Activated naive CD4-positive, alpha-beta T cell treated with anti-CD3 and anti-CD28 coated beads, Interleukin-2, amount 50 U/mL, for 72 hours (primary cell): Measurements from ENCODE around the gene RPS6KA5. TPM values are rescaled to one million over a fixed set of nuclear protein-coding genes. Genes with fewer than 3 reads are reported as not detected.

Source experiments
- ATAC-seq, 2 donors: fragments of 150-1000 bp; cut with Tn5 transposase; 2 replicates each; pipeline ENCODE4 v1.10.0; 2021; ENCODE audit warnings: mild to moderate bottlenecking in 2 of 2, moderate library complexity in 2 of 2
- DNase-seq, 2 donors: peaks; one replicate each; pipeline ENCODE4 v3.0.0; 2021 to 2022; ENCODE audit warnings: low spot score in 2 of 2
- H3K27ac Mint-ChIP-seq, 2 donors: one replicate each; pipeline ENCODE4 v1.8.0; 2022; ENCODE audit warnings: mild to moderate bottlenecking in 2 of 2, mixed read lengths in 2 of 2
- H3K36me3 Mint-ChIP-seq, 2 donors: one replicate each; pipeline ENCODE4 v1.8.0; 2022; ENCODE audit warnings: mixed read lengths in 2 of 2
- H3K9me3 Mint-ChIP-seq, 2 donors: one replicate each; pipeline ENCODE4 v1.8.0; 2022; ENCODE audit warnings: mixed read lengths in 2 of 2
- total RNA-seq, 2 donors: library from RNA; stranded (reverse); gene quantifications; one replicate each; pipeline ENCODE4 v1.2.3, GENCODE V29; 2022

The RPS6KA5 gene
- total RNA-seq, 2 donors from 2014 or later: 15.7 to 17.7 TPM

DNA sequence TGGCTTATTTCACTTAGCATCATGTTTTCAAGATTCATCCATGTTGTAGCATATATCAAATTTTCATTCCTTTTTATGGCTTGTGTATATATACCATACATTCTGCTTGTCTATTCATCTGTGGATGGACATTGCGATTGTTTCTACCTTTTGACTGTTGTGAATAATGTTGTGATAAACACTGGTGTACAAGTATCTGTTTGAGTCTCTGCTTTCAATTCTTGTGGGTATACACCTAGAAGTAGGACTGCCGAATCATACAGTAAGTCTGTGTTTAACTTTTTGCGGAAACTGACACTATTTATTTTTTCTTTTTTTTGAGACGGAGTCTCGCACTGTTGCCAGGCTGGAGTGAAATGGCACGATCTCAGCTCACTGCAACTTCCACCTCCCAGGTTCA, 19.6 kb upstream of the RPS6KA5 start:
- Mint-ChIP-seq H3K9me3 (no peaks in the 10 kb centered on the region), H3K27ac (no peak overlapping the region), H3K36me3 (peaks cover 0 to 8% of the 10 kb centered on the region in 2 donors)
- DNase-seq (no peak), ATAC-seq (no peak)

DNA sequence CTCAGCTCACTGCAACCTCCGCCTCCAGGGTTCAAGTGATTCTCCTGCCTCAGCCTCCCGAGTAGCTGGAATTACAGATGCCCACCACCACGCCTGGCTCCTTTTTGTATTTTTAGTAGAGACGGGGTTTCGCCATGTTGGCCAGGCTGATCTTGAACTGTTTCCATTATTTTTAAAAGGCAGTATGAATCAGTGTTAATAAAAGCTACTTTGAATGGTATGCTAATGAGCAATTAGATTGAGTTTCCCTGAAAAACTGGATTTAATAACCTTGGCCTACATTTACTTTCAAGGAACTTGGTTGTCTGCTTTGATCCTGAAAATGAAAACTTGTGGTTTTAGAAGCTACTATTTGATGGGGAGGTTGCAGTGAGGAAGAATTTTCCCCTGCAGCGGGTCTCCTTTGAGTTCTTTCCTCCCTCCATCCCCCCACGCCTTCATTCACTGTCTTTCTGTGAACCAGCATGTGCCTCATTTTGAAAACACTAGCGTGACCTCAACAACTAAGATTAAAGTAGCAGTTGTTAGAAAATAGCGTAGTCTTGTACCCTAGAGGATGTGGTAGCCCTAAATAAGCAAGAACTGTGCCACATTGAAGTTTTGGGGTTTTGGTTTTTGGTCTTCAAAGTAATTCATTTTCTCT, 17.8 kb upstream of the RPS6KA5 start:
- H3K36me3 Mint-ChIP-seq: peaks cover 0 to 8% of the 10 kb centered on the region in 2 donors
- peak overlapping the region; percentile 22 to 83 for H3K27ac Mint-ChIP-seq
- peak; percentile 99 to 100 for ATAC-seq
- DNase-seq: peak in 1 of 2 donors; percentile 58
- H3K9me3 Mint-ChIP-seq: no peaks in the 10 kb centered on the region

- ATAC-seq (no peak), DNase-seq (no peak)
- Mint-ChIP-seq H3K36me3 (no peaks in the 10 kb centered on the region), H3K9me3 (peaks cover 0 to 3% of the 10 kb centered on the region in 2 donors), H3K27ac (no peak overlapping the region)
Measured at GRCh38 chr14:91075553-91075952, 15.1 kb upstream of the RPS6KA5 start.

DNA sequence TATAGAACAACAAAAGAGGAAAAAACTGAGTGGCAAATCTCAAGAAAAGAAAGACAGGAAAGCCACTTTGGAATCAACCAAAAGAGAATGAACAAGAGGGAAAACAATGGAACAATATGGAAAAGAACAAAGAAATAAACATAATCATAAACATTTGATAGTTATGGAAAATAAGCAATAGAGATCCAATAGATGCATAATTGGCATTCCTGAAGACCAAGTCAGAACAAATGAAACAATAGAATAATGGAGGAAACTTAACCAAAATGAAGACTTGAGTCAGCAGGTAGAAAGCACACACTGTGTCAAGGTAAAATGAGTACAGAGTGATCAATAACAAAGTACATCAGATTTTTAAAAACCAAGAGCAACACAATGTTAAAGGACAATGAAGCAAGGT, 10.1 kb upstream of the RPS6KA5 start:
- Mint-ChIP-seq H3K27ac (peak overlapping the region in 1 of 2 donors; percentile 25), H3K36me3 (peaks cover 4 to 5% of the 10 kb centered on the region in 2 donors), H3K9me3 (peaks cover 10 to 13% of the 10 kb centered on the region in 2 donors)
- ATAC-seq (no peak), DNase-seq (no peak)

GRCh38 chr14:91068642-91069041, 8.2 kb upstream of the RPS6KA5 start:
- Mint-ChIP-seq H3K27ac (peak overlapping the region; percentile 50 to 86), H3K9me3 (peaks cover 14 to 21% of the 10 kb centered on the region in 2 donors), H3K36me3 (peaks cover 8 to 9% of the 10 kb centered on the region in 2 donors)
- DNase-seq (no peak), ATAC-seq (peak in 1 of 2 donors; percentile 39)

DNA sequence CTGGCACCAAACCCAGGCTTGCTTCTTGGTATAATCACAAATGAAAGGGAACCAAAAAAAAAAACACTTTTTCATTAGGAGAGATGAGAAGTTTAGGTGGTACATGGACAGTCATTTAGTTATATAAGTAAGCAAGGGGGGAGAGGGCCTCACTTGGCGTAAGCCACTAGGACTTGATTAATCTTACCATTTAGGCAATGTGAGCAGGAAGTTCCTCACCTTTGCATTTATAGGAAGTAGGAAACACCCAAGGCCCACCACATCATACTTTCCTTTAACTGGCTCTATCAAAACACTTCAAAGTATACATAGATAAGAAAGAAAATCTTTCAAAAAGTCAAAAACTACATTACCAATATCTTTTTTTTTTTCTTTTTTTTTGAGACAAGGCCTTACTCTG, 6.7 kb upstream of the RPS6KA5 start:
- ATAC-seq (peak; percentile 24 to 61), DNase-seq (no peak)
- Mint-ChIP-seq H3K9me3 (peaks cover 19 to 25% of the 10 kb centered on the region in 2 donors), H3K27ac (peak overlapping the region; percentile 72 to 86), H3K36me3 (peaks cover 13 to 14% of the 10 kb centered on the region in 2 donors)

- ATAC-seq (no peak), DNase-seq (no peak)
- Mint-ChIP-seq H3K36me3 (peaks cover 13 to 14% of the 10 kb centered on the region in 2 donors), H3K27ac (peak overlapping the region in 1 of 2 donors; percentile 86), H3K9me3 (peaks cover 19% of the 10 kb centered on the region in 2 donors)
Measured at GRCh38 chr14:91065266-91065665, 4.8 kb upstream of the RPS6KA5 start.

DNA sequence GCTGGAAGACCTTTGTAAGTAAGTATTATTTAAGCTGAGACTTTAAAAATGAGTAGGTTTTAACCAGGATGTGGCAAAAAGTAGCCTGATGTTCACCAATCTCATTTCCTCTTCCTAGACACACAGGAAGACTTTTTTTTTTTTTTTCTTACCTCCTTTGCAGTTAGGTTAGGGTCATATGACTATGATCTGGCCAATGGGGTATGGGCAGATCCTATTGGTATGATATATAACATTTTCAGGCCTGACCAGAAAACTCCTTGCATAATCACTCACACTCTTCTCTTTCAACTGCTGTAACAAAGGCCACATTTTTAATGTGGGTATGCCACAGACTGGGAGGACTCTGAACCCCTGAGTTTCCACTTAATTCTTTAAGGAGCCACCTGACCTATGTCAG, 2.7 kb upstream of the RPS6KA5 start:
- DNase-seq: peak in 1 of 2 donors; percentile 36
- ATAC-seq: peak; percentile 10 to 34
- H3K27ac Mint-ChIP-seq: peak overlapping the region; percentile 46 to 92
- H3K36me3 Mint-ChIP-seq: peaks cover 10 to 14% of the 10 kb centered on the region in 2 donors
- peaks cover 14 to 15% of the 10 kb centered on the region in 2 donors for H3K9me3 Mint-ChIP-seq

DNA sequence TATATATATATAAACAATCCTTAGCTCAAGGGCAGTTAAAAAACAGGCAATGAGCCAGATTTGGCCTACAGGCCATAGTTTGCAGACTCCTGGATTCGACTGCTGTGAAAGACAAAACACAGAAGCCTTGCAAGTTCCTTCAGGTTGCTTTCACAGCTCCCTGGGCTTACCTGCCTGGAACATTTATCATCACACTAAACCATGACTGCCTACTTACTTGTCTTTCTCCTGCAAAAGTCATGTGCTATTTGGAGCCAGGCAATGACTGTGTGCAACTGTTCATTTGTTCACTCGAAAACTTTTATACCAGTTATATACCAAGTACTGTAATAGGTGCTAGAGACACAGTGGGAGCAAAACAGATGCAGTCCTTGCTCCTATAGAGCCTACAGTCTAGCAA, 2.2 kb upstream of the RPS6KA5 start:
- Mint-ChIP-seq H3K36me3 (peaks cover 10 to 11% of the 10 kb centered on the region in 2 donors), H3K27ac (peak overlapping the region; percentile 46 to 92), H3K9me3 (peaks cover 11 to 14% of the 10 kb centered on the region in 2 donors)
- ATAC-seq (no peak), DNase-seq (no peak)

DNA sequence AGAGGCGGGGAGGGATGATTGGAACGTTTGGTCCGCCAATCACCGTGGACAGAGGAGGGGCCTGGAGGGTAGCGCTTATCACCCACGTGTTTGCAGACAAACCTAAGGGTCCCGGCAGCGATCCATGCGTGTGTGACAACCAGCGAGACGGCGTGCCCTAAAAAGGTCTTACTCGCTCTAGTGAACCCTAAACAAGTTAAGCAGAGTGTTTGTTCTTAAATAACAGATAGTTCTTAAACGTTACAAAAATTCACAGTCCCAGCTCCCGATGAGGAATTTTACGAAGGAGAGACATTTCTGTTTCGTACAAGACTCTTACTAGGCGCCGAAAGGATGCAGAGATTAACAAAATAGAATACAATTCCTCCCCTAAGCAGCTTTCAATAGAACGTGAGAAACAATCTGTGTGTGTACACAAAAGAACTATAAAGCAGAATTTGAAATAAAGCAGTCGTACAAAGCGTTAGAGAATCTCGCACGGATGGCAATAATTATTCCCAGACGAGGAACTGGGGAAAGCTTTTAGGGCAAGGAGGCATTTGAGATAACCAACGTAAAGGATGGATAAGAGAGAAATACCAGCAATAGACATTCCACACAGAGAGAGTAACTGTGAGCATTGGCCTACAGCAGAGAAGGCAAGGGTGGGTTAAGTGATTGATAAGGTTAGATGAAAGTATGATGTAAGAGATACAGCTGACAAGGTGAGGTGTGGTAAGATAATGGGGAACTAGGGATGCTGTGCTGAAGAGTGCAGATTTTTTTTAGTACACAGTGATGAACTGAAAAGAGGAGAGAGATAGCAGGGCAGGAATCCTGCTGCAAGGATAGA, 831 bp upstream of the RPS6KA5 start:
- H3K36me3 Mint-ChIP-seq: peaks cover 9 to 10% of the 10 kb centered on the region in 2 donors
- peaks cover 11 to 14% of the 10 kb centered on the region in 2 donors for H3K9me3 Mint-ChIP-seq
- H3K27ac Mint-ChIP-seq: no peak overlapping the region
- ATAC-seq (no peak), DNase-seq (no peak)

- Mint-ChIP-seq H3K27ac (no peak overlapping the region), H3K36me3 (peaks cover 9 to 10% of the 10 kb centered on the region in 2 donors), H3K9me3 (peaks cover 8 to 9% of the 10 kb centered on the region in 2 donors)
- DNase-seq (peak; percentile 56 to 68), ATAC-seq (peak; percentile 19 to 24)
Measured at GRCh38 chr14:91059576-91060350, 678 bp downstream of the RPS6KA5 start.

DNA sequence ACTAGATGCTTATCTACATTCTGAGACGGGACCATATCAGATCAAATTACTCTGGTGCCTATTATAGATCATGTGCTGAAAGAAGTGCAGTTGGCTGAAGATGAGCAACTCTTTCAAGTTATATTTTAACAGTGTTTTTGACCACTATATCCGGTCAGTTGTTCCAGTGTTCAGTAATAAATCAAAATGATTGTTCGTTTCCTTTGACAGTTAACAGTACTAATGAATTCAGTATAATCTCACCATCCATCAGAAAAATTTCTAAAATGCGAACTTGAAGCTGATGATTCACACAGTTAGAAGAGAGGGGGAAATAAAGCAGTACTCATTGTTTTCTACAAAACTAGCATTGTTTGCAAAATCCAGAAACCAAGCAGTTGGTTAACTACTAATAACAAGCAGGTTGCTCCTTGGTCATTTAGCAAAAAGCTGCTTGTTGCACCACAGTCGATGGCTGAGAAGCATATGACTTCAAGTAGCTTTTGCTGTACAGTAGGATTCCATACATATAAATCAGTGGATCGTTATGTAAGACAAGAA, 2.3 kb downstream of the RPS6KA5 start:
- Mint-ChIP-seq H3K27ac (no peak overlapping the region), H3K36me3 (no peaks in the 10 kb centered on the region), H3K9me3 (no peaks in the 10 kb centered on the region)
- DNase-seq: no peak
- no peak for ATAC-seq

- ATAC-seq (no peak), DNase-seq (no peak)
- Mint-ChIP-seq H3K9me3 (no peaks in the 10 kb centered on the region), H3K36me3 (no peaks in the 10 kb centered on the region), H3K27ac (no peak overlapping the region)
Measured at GRCh38 chr14:91056361-91056760, 4.1 kb downstream of the RPS6KA5 start.

DNA sequence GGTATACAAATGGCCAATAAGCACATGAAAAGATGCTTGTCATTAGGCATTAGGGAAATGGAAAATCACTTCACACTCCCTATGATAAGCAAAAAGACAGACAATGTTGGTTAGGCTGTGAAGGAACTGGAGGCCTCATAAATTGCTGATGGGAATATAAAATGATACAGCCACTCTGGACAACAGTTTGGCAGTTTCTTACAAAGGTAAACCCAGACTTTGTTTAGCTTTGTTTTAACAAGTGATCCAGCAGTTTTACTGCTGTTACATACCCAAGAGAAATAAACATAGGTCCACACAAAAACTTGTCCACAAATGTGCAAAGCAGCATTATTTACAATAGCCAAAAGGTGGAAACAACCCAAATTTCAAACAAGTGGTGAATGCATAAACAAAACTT, 5.4 kb downstream of the RPS6KA5 start:
- no peak for ATAC-seq
- Mint-ChIP-seq H3K27ac (no peak overlapping the region), H3K9me3 (no peaks in the 10 kb centered on the region), H3K36me3 (no peaks in the 10 kb centered on the region)
- DNase-seq: no peak

GRCh38 chr14:91048676-91049075, 11.8 kb downstream of the RPS6KA5 start:
- no peak overlapping the region for H3K27ac Mint-ChIP-seq
- ATAC-seq: no peak

DNA sequence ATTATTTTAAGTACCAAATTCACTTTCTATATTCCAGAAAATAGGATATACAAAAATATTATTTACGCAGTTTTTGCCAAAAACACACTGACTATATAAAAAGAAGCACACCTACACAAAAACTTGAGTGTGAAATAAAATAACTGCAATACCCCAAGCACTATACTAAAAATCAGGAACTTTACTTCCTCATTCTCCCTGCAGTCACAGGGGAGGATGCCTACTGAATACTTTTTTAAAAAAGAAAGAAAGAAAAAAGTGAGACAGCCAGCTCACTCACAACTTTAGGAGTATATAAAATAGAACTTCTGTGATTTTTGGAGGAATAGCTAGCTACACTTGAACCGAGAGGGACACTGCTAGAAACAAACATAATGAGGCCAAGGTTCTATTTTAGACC, 12.2 kb downstream of the RPS6KA5 start:
- Mint-ChIP-seq H3K27ac (peak overlapping the region in 1 of 2 donors; percentile 38), H3K36me3 (peaks cover 0 to 6% of the 10 kb centered on the region in 2 donors), H3K9me3 (peaks cover 0 to 4% of the 10 kb centered on the region in 2 donors)
- no peak for ATAC-seq
- DNase-seq: no peak

More at GRCh38 chr14:91048676-91049075, 11.8 kb downstream of the RPS6KA5 start:
- H3K9me3 Mint-ChIP-seq: peaks cover 0 to 4% of the 10 kb centered on the region in 2 donors
- no peak for DNase-seq
- H3K36me3 Mint-ChIP-seq: peaks cover 0 to 6% of the 10 kb centered on the region in 2 donors
